WTC11 (cell line): Measurements from ENCODE around the gene ITGA3. TPM values are rescaled to one million over a fixed set of nuclear protein-coding genes. Genes with fewer than 3 reads are reported as not detected.

Experiments used
- ATAC-seq: fragments of 200-7000 bp; cut with Tn5 transposase; 2 replicates; pipeline ENCODE4 v1.10.0; 2021; ENCODE audit warnings: mild to moderate bottlenecking, moderate library complexity
- CTCF ChIA-PET: fragments of 300-600 bp; sonication (Branson Sonifier 250); formaldehyde crosslinking; loops from one replicate; lab custom pipeline; 2021; ENCODE audit warnings: antibody characterized with exemption; lab: Charles Lee
- POLR2A ChIA-PET: fragments of 350-600 bp; sonication (Branson Sonifier 250); formaldehyde crosslinking; loops from one replicate; lab custom pipeline; 2021; ENCODE audit warnings: antibody characterized with exemption; lab: Charles Lee
- DNase-seq: peaks from one replicate; pipeline ENCODE4 v3.0.0; 2021; ENCODE audit warnings: low spot score
- H3K27ac Mint-ChIP-seq: 2 replicates; pipeline ENCODE4 v1.8.0; 2021; ENCODE audit warnings: mixed read lengths
- H3K27me3 Mint-ChIP-seq: 2 replicates; pipeline ENCODE4 v1.8.0; 2021; ENCODE audit warnings: low read depth, mild to moderate bottlenecking, moderate library complexity, mixed read lengths
- H3K36me3 Mint-ChIP-seq: 2 replicates; pipeline ENCODE4 v1.8.0; 2021; ENCODE audit warnings: mixed read lengths
- H3K4me1 Mint-ChIP-seq: 2 replicates; pipeline ENCODE4 v1.8.0; 2022; ENCODE audit warnings: mixed read lengths
- H3K4me3 Mint-ChIP-seq: 2 replicates; pipeline ENCODE4 v1.8.0; 2021; ENCODE audit warnings: mild to moderate bottlenecking, moderate library complexity, mixed read lengths
- H3K9me3 Mint-ChIP-seq: 2 replicates; pipeline ENCODE4 v1.8.0; 2021; ENCODE audit warnings: mixed read lengths
- CREM ChIP-seq: sonication (generic); formaldehyde crosslinking; IDR thresholded peaks from 2 replicates; pipeline ENCODE4 v1.8.1; 2022; ENCODE audit warnings: mild to moderate bottlenecking, missing genetic modification reagents, moderate library complexity
- ELF4 ChIP-seq: sonication (generic); formaldehyde crosslinking; IDR thresholded peaks from 2 replicates; pipeline ENCODE4 v1.8.1; 2022; ENCODE audit warnings: low read depth, mild to moderate bottlenecking, moderate library complexity, missing genetic modification reagents
- EMX1 ChIP-seq: fragments of 250-450 bp; sonication (Bioruptor Pico); IDR thresholded peaks from 2 replicates; pipeline ENCODE4 v1.8.0; 2021; ENCODE audit warnings: mild to moderate bottlenecking
- IRF2 ChIP-seq: sonication (generic); formaldehyde crosslinking; IDR thresholded peaks from 2 replicates; pipeline ENCODE4 v1.8.0; 2022; ENCODE audit warnings: low read depth, missing genetic modification reagents, borderline replicate concordance
- JUN ChIP-seq: sonication (generic); formaldehyde crosslinking; IDR thresholded peaks from 2 replicates; pipeline ENCODE4 v1.8.0; 2023; ENCODE audit warnings: mild to moderate bottlenecking, missing genetic modification reagents
- KAT7 ChIP-seq: sonication (generic); formaldehyde crosslinking; IDR thresholded peaks from 2 replicates; pipeline ENCODE4 v1.8.1; 2023; ENCODE audit warnings: missing genetic modification reagents, mild to moderate bottlenecking, borderline replicate concordance
- OVOL2 ChIP-seq: fragments of 250-450 bp; sonication (Bioruptor Pico); IDR thresholded peaks from 2 replicates; pipeline ENCODE4 v1.9.0; 2021; ENCODE audit warnings: mild to moderate bottlenecking, borderline replicate concordance
- SMAD4 ChIP-seq: sonication (generic); formaldehyde crosslinking; IDR thresholded peaks from 2 replicates; pipeline ENCODE4 v1.8.0; 2022; ENCODE audit warnings: mild to moderate bottlenecking, missing genetic modification reagents
- TEAD1 ChIP-seq: sonication (generic); formaldehyde crosslinking; IDR thresholded peaks from 2 replicates; pipeline ENCODE4 v1.8.0; 2022; ENCODE audit warnings: mild to moderate bottlenecking, missing genetic modification reagents
- ZNF121 ChIP-seq: sonication (generic); formaldehyde crosslinking; IDR thresholded peaks from 2 replicates; pipeline ENCODE4 v1.8.0; 2023; ENCODE audit warnings: missing genetic modification reagents
- total RNA-seq: library from RNA; stranded (reverse); gene quantifications from 3 replicates; pipeline ENCODE4 v1.2.3, GENCODE V29; 2021
- TF ChIP-seq, protein P1 (sequence below): sonication (generic); formaldehyde crosslinking; IDR thresholded peaks from 2 replicates; pipeline ENCODE4 v1.8.1; 2022; ENCODE audit warnings: low read depth, missing genetic modification reagents, borderline replicate concordance
- TF ChIP-seq, protein P2 (sequence below): sonication (generic); formaldehyde crosslinking; IDR thresholded peaks from 2 replicates; pipeline ENCODE4 v1.8.0; 2023; ENCODE audit warnings: mild to moderate bottlenecking, missing genetic modification reagents
- TF ChIP-seq, protein P3 (sequence below): fragments of 250-450 bp; sonication (Bioruptor Pico); IDR thresholded peaks from 2 replicates; pipeline ENCODE4 v1.8.0; 2021; ENCODE audit warnings: mild to moderate bottlenecking
- TF ChIP-seq, protein P4 (sequence below): sonication (generic); formaldehyde crosslinking; conservative IDR thresholded peaks from 2 replicates; pipeline ENCODE4 v1.8.1; 2022; ENCODE audit warnings: mild to moderate bottlenecking, missing genetic modification reagents
- TF ChIP-seq, protein P5 (sequence below): sonication (generic); formaldehyde crosslinking; IDR thresholded peaks from 2 replicates; pipeline ENCODE4 v1.8.1; 2023; ENCODE audit warnings: mild to moderate bottlenecking, moderate library complexity, missing genetic modification reagents
- TF ChIP-seq, protein P6 (sequence below): sonication (generic); formaldehyde crosslinking; IDR thresholded peaks from 2 replicates; pipeline ENCODE4 v1.8.0; 2022; ENCODE audit warnings: mild to moderate bottlenecking, missing genetic modification reagents
- TF ChIP-seq, protein P7 (sequence below): sonication (generic); formaldehyde crosslinking; IDR thresholded peaks from 2 replicates; pipeline ENCODE4 v1.8.1; 2022; ENCODE audit warnings: mild to moderate bottlenecking, missing genetic modification reagents, moderate library complexity, borderline replicate concordance
- TF ChIP-seq, protein P8 (sequence below): fragments of 200-600 bp; IDR thresholded peaks from 2 replicates; pipeline ENCODE4 v1.8.0; 2022; ENCODE audit warnings: antibody characterized with exemption

Gene ITGA3
- total RNA-seq, 1 experiment from 2014 or later, result 35.3 TPM

DNA sequence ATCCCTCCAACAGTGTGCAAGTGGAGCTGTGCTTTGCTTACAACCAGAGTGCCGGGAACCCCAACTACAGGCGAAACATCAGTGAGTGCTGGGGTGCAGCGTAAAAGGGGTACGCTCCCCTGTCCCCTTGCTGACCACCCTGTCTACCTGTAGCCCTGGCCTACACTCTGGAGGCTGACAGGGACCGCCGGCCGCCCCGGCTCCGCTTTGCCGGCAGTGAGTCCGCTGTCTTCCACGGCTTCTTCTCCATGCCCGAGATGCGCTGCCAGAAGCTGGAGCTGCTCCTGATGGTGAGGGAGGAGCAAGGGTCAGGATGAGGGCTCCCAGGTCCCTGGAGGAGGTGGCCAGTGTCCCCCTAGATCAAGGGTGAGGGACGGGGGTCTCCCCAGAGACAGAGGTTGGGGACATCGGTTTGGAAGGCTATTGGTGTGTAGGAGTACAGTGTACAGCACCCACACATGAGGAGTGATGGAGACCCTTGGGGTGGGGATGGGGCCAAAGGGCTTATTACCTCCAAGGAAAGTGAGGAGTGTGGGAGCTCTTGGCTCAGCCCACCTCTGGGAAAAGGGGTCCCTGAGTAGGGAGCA is 19.6 kb downstream of the ITGA3 start:
- H3K4me3 Mint-ChIP-seq, result no peak overlapping the region
- no peak for TF ChIP-seq SMAD4 (CRISPR knock-in tag)
- no peak for TF ChIP-seq ZNF121 (CRISPR knock-in tag)
- TF ChIP-seq, protein P1, sequence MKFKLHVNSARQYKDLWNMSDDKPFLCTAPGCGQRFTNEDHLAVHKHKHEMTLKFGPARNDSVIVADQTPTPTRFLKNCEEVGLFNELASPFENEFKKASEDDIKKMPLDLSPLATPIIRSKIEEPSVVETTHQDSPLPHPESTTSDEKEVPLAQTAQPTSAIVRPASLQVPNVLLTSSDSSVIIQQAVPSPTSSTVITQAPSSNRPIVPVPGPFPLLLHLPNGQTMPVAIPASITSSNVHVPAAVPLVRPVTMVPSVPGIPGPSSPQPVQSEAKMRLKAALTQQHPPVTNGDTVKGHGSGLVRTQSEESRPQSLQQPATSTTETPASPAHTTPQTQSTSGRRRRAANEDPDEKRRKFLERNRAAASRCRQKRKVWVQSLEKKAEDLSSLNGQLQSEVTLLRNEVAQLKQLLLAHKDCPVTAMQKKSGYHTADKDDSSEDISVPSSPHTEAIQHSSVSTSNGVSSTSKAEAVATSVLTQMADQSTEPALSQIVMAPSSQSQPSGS (CRISPR knock-in tag), result no peak
- no peak for TF ChIP-seq EMX1
- TF ChIP-seq JUN (CRISPR knock-in tag), result no peak
- TF ChIP-seq, protein P2, sequence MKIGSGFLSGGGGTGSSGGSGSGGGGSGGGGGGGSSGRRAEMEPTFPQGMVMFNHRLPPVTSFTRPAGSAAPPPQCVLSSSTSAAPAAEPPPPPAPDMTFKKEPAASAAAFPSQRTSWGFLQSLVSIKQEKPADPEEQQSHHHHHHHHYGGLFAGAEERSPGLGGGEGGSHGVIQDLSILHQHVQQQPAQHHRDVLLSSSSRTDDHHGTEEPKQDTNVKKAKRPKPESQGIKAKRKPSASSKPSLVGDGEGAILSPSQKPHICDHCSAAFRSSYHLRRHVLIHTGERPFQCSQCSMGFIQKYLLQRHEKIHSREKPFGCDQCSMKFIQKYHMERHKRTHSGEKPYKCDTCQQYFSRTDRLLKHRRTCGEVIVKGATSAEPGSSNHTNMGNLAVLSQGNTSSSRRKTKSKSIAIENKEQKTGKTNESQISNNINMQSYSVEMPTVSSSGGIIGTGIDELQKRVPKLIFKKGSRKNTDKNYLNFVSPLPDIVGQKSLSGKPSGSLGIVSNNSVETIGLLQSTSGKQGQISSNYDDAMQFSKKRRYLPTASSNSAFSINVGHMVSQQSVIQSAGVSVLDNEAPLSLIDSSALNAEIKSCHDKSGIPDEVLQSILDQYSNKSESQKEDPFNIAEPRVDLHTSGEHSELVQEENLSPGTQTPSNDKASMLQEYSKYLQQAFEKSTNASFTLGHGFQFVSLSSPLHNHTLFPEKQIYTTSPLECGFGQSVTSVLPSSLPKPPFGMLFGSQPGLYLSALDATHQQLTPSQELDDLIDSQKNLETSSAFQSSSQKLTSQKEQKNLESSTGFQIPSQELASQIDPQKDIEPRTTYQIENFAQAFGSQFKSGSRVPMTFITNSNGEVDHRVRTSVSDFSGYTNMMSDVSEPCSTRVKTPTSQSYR (CRISPR knock-in tag), result no peak
- no peak for TF ChIP-seq CREM (CRISPR knock-in tag)
- TF ChIP-seq, protein P3, sequence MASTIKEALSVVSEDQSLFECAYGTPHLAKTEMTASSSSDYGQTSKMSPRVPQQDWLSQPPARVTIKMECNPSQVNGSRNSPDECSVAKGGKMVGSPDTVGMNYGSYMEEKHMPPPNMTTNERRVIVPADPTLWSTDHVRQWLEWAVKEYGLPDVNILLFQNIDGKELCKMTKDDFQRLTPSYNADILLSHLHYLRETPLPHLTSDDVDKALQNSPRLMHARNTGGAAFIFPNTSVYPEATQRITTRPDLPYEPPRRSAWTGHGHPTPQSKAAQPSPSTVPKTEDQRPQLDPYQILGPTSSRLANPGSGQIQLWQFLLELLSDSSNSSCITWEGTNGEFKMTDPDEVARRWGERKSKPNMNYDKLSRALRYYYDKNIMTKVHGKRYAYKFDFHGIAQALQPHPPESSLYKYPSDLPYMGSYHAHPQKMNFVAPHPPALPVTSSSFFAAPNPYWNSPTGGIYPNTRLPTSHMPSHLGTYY (CRISPR knock-in tag), result no peak
- no peak for TF ChIP-seq ELF4 (CRISPR knock-in tag)
- no peak for TF ChIP-seq OVOL2 (CRISPR knock-in tag)
- TF ChIP-seq KAT7, result no peak
- TF ChIP-seq IRF2 (CRISPR knock-in tag), result no peak
- TF ChIP-seq, protein P4, sequence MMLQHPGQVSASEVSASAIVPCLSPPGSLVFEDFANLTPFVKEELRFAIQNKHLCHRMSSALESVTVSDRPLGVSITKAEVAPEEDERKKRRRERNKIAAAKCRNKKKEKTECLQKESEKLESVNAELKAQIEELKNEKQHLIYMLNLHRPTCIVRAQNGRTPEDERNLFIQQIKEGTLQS (CRISPR knock-in tag), result no peak
- TF ChIP-seq, protein P5, sequence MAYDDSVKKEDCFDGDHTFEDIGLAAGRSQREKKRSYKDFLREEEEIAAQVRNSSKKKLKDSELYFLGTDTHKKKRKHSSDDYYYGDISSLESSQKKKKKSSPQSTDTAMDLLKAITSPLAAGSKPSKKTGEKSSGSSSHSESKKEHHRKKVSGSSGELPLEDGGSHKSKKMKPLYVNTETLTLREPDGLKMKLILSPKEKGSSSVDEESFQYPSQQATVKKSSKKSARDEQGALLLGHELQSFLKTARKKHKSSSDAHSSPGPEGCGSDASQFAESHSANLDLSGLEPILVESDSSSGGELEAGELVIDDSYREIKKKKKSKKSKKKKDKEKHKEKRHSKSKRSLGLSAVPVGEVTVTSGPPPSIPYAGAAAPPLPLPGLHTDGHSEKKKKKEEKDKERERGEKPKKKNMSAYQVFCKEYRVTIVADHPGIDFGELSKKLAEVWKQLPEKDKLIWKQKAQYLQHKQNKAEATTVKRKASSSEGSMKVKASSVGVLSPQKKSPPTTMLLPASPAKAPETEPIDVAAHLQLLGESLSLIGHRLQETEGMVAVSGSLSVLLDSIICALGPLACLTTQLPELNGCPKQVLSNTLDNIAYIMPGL (CRISPR knock-in tag), result no peak
- TF ChIP-seq, protein P6, sequence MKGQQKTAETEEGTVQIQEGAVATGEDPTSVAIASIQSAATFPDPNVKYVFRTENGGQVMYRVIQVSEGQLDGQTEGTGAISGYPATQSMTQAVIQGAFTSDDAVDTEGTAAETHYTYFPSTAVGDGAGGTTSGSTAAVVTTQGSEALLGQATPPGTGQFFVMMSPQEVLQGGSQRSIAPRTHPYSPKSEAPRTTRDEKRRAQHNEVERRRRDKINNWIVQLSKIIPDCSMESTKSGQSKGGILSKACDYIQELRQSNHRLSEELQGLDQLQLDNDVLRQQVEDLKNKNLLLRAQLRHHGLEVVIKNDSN (CRISPR knock-in tag), result no peak
- TF ChIP-seq, protein P7, sequence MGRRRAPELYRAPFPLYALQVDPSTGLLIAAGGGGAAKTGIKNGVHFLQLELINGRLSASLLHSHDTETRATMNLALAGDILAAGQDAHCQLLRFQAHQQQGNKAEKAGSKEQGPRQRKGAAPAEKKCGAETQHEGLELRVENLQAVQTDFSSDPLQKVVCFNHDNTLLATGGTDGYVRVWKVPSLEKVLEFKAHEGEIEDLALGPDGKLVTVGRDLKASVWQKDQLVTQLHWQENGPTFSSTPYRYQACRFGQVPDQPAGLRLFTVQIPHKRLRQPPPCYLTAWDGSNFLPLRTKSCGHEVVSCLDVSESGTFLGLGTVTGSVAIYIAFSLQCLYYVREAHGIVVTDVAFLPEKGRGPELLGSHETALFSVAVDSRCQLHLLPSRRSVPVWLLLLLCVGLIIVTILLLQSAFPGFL (CRISPR knock-in tag), result no peak
- TF ChIP-seq, protein P8, sequence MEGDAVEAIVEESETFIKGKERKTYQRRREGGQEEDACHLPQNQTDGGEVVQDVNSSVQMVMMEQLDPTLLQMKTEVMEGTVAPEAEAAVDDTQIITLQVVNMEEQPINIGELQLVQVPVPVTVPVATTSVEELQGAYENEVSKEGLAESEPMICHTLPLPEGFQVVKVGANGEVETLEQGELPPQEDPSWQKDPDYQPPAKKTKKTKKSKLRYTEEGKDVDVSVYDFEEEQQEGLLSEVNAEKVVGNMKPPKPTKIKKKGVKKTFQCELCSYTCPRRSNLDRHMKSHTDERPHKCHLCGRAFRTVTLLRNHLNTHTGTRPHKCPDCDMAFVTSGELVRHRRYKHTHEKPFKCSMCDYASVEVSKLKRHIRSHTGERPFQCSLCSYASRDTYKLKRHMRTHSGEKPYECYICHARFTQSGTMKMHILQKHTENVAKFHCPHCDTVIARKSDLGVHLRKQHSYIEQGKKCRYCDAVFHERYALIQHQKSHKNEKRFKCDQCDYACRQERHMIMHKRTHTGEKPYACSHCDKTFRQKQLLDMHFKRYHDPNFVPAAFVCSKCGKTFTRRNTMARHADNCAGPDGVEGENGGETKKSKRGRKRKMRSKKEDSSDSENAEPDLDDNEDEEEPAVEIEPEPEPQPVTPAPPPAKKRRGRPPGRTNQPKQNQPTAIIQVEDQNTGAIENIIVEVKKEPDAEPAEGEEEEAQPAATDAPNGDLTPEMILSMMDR, result no peak
- TF ChIP-seq TEAD1 (CRISPR knock-in tag), result no peak
- no peaks in the 10 kb centered on the region for H3K27me3 Mint-ChIP-seq
- no peak overlapping the region for H3K27ac Mint-ChIP-seq
- peaks cover 11% of the 10 kb centered on the region for H3K4me1 Mint-ChIP-seq
- H3K36me3 Mint-ChIP-seq, result peaks cover 36% of the 10 kb centered on the region
- ChIA-PET CTCF (interaction anchor here (0.8 to 5.0 kb wide), 4 partner anchors 12 to 19 kb away, joined by 3 to 67 read pairs (median 6); partner anchors contain the start of gene ITGA3), POLR2A (no interaction called here)
- H3K9me3 Mint-ChIP-seq, result peaks cover 5% of the 10 kb centered on the region
- ATAC-seq (no peak), DNase-seq (no peak)
